Raji (cell line): ENCODE measurements around the gene SNX32.

Source experiments
- POLR2A ChIP-seq: IDR thresholded peaks from 2 replicates; pipeline ENCODE4 v1.6.1; 2011; ENCODE audit warnings: low read depth, low read length, control low read depth; ENCODE audit not compliant: insufficient read depth

The SNX32 gene

GRCh38 chr11:65872586-65873317 is 39.0 kb downstream of the SNX32 start, which contains the start of gene EFEMP2:
TSS of gene EFEMP2 (minus strand) at chr11:65872800. CDS start at chr11:65872354, 446 bp downstream.
- no peak for TF ChIP-seq POLR2A

GRCh38 chr11:65873318-65874156 is 39.8 kb downstream of the SNX32 start:
- TF ChIP-seq POLR2A, result peak; percentile 96

GRCh38 chr11:65879617-65880016 is 45.9 kb downstream of the SNX32 start, which contains the start of gene CTSW:
TSS of gene CTSW (plus strand) at chr11:65879837. CDS start at chr11:65879855, 18 bp downstream.
- no peak for TF ChIP-seq POLR2A

- no peak for TF ChIP-seq POLR2A
These were observed 46.3 kb downstream of the SNX32 start for GRCh38 chr11:65880027-65880426.

- TF ChIP-seq POLR2A, result peak; percentile 9; the same call in 1 of the 2 replicates
These were observed 47.2 kb downstream of the SNX32 start for GRCh38 chr11:65880844-65881421.

- TF ChIP-seq POLR2A, result no peak
These were observed 48.6 kb downstream of the SNX32 start for GRCh38 chr11:65882120-65883057.

GRCh38 chr11:65883058-65883761 is 49.4 kb downstream of the SNX32 start:
- no peak for TF ChIP-seq POLR2A

GRCh38 chr11:65883786-65884715 is 50.3 kb downstream of the SNX32 start:
- no peak for TF ChIP-seq POLR2A

- TF ChIP-seq POLR2A, result peak; percentile 19; the same call in 1 of the 2 replicates
These were observed 50.9 kb downstream of the SNX32 start for GRCh38 chr11:65884716-65885092.

GRCh38 chr11:65885231-65885630 is 51.5 kb downstream of the SNX32 start:
- TF ChIP-seq POLR2A, result no peak

GRCh38 chr11:65885808-65886536 is 52.2 kb downstream of the SNX32 start:
- no peak for TF ChIP-seq POLR2A
